Measurements from ENCODE around the gene C17orf50.

- no peak for TF ChIP-seq CTCF (conservative IDR thresholded peaks at IDR 0.05 in 1 of 2, IDR thresholded peaks at IDR 0.05 in 1 of 2; ENCODE audit: extremely low read depth in 1 of 2, insufficient read depth in 1 of 2, low read depth in 1 of 2, low read length in 2 of 2)
- TF ChIP-seq EZH2 (IDR thresholded peaks at IDR 0.05; ENCODE audit: borderline replicate concordance, low read length), result no peak
Measured at GRCh38 chr17:35744830-35745229, 15.9 kb upstream of the C17orf50 start.
